AG04450 (cell line): ENCODE data around the gene TOP1. TPM values are rescaled to one million over a fixed set of nuclear protein-coding genes. Genes with fewer than 3 reads are reported as not detected.

Source experiments
- CTCF ChIA-PET: fragments of 300-600, 350-600 bp; formaldehyde crosslinking; extraction: SDS; loops from one replicate; lab custom pipeline; 2022; ENCODE audit warnings: antibody characterized with exemption, inconsistent platforms; lab: Charles Lee
- POLR2A ChIA-PET: fragments of 350-600 bp; formaldehyde crosslinking; extraction: SDS; loops from one replicate; lab custom pipeline; 2021; ENCODE audit warnings: antibody characterized with exemption, inconsistent platforms; lab: Yijun Ruan, JAX
- DNase-seq: peaks from one replicate; pipeline ENCODE4 v3.0.0-alpha.2; 2011; ENCODE audit warnings: low read depth, low spot score
- H3K27ac ChIP-seq: one replicate; pipeline ENCODE4 v1.5.1; 2012; ENCODE audit warnings: low read depth, low read length, control low read depth
- H3K27me3 ChIP-seq: one replicate; pipeline ENCODE4 v1.6.0; 2012; ENCODE audit warnings: low read length; ENCODE audit not compliant: control insufficient read depth, insufficient read depth
- H3K4me3 ChIP-seq: 2 replicates; pipeline ENCODE4 v1.5.1; 2011; ENCODE audit warnings: mild to moderate bottlenecking, low read depth, low read length, control low read depth
- H3K9me3 ChIP-seq: 2 replicates; pipeline ENCODE4 v1.5.1; 2012; ENCODE audit warnings: low read length; ENCODE audit not compliant: control insufficient read depth, insufficient read depth
- CTCF ChIP-seq: IDR thresholded peaks from 2 replicates; pipeline ENCODE4 v1.5.1; 2011; ENCODE audit warnings: low read depth, low read length, control low read depth, inconsistent platforms
- polyA plus RNA-seq: library from polyadenylated mRNA; depleted of rRNA; stranded (reverse); fragments of >200 nt; gene quantifications from 2 replicates; pipeline ENCODE4 v1.2.3, GENCODE V29; 2011

Gene TOP1
- polyA plus RNA-seq, 1 experiment, result 29.1 TPM

DNA sequence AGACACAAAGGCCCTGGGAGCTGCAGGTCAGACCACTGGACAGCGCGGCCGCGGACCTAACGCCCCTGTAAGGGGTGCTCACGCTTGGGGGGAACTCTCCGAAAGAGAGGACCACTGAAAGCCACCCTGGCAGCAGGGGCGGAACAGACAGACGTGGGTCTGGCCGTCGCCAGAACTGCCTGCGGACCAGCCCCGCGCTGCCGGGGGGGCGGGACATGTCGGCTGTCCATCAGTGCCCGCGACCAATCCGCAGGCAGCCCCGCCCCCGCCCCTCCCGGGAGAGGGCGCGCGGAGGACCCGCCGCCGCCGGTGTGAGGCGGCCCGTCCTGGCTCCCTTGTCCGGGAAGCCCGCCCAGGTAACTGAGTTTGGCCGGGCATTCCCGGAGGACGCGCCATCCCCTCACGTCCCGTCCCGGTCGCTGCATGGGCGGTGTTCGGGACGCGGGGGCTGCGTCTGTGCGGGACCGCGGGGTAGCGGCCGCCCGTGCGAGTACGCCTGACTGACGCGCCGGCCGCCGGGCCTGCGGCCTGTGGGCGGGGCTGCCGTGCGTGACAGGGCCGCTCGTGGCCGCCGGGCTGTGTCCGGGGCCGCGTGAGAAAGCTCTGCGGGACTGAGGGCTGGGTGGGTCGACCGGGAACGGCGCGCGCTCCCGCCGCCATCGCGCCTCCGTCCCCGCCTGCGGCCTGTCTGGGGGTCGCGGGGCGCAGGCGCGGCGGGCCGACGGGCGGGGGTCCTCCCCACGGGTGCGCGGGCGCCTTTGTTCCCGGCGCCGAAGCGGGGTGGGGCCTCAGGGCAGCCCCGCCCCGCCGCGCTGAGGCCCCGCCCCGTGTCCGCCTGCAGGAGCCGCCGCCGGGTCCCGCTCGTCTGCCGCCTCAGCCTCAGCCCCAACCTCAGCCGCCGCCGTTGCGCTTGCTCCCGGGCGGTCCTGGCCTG is 108.3 kb downstream of the TOP1 start, which contains the start of gene PLCG1:
Gene PLCG1, plus strand, starts transcription at position 864 of the 934 bp plus-strand sequence. CDS start 99 bp downstream, outside the sequence.
- ChIA-PET POLR2A (interaction anchor here (0.5 to 0.7 kb wide), 2 partner anchors 40 to 182 kb away, joined by 3 read pairs; no protein-coding TSS in a partner anchor), CTCF (interaction anchor here (1.2 to 3.6 kb wide), 5 partner anchors 9 to 274 kb away, joined by 3 to 21 read pairs (median 8); partner anchors contain the start of gene LPIN3)
- Histone ChIP-seq H3K4me3 (peak within 1 kb of the TSS; percentile 75), H3K27me3 (no peaks in the 10 kb centered on the region), H3K9me3 (no peaks in the 10 kb centered on the region; the same call in 1 of the 2 replicates), H3K27ac (peak within 1 kb of the TSS; percentile 78)
- TF ChIP-seq CTCF, result no peak
- peak; percentile 32 for DNase-seq

GRCh38 chr20:41137614-41138474 is 109.2 kb downstream of the TOP1 start:
- CTCF ChIA-PET, result interaction anchor here (0.5 to 3.6 kb wide), 6 partner anchors 35 to 433 kb away, joined by 4 to 21 read pairs (median 6); no protein-coding TSS in a partner anchor
- Histone ChIP-seq H3K4me3 (peak overlapping the region; percentile 75), H3K27me3 (no peaks in the 10 kb centered on the region), H3K9me3 (no peaks in the 10 kb centered on the region; the same call in 1 of the 2 replicates), H3K27ac (peak overlapping the region; percentile 78)
- DNase-seq, result no peak
- POLR2A ChIA-PET, result interaction anchor here (0.6 to 1.2 kb wide), 5 partner anchors 12 to 492 kb away, joined by 3 to 5 read pairs (median 3); no protein-coding TSS in a partner anchor
- TF ChIP-seq CTCF, result no peak

DNA sequence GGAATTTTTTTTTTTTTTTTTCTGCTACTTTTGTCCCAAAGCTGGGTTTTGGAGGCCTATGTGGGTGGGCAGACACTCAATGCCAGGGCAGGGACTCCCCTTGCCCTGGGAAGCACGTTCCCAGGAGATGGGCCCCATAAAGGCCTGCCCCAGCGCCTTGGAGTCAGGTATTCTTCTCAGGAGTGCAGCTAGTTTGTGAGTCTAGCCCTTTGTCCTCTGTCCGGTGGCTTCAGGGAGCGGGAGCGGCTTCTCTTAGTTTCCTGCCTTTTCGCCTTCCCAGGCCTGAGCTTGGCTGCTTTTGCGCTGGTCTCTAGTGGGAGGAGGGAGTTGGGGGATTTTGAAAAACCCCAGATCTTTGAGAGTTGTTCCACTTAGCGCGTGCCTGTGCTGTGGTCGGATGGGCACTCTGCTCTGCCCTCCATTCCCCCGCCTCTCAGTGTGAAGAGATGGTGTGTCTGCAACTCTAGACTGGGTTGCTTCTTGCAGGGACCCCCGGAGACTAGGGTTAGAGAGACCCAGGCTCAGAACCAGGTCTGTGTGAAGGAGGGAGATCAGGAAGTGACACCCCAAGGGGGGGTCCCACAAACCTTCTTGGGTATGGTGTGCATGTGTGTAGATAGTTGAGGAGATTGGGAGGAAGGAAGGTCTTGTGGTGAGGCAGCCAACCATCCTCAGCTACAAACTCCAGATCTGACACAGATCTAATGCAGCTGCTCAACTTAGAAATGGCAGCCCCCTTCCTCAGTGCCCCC is 110.0 kb downstream of the TOP1 start:
- ChIA-PET POLR2A (interaction anchor here (0.6 to 1.2 kb wide), 5 partner anchors 11 to 491 kb away, joined by 3 to 5 read pairs (median 3); no protein-coding TSS in a partner anchor), CTCF (interaction anchor here (0.5 to 3.5 kb wide), 6 partner anchors 8 to 432 kb away, joined by 4 to 8 read pairs (median 6); no protein-coding TSS in a partner anchor)
- Histone ChIP-seq H3K4me3 (peak overlapping the region; percentile 75), H3K27ac (peak overlapping the region; percentile 78), H3K9me3 (no peaks in the 10 kb centered on the region; the same call in 1 of the 2 replicates), H3K27me3 (no peaks in the 10 kb centered on the region)
- TF ChIP-seq CTCF, result no peak
- DNase-seq, result no peak
